Stomach smooth muscle (tissue), 2 donors: ENCODE measurements around the gene UVSSA.
"Not testable (repeated sequence)": the region's sequence is repeated elsewhere in the genome, so short reads cannot be mapped to it uniquely, and the experiment has no call there.

ENCODE experiments used
- H3K27ac ChIP-seq: one replicate; pipeline ENCODE4 v1.7.0; 2013; ENCODE audit warnings: mild to moderate bottlenecking, low read length, inconsistent platforms
- H3K27me3 ChIP-seq, 2 donors: one replicate each; pipeline ENCODE4 v1.7.0; 2013; ENCODE audit warnings: low read length in 2 of 2; ENCODE audit not compliant: insufficient read depth in 2 of 2, control insufficient read depth in 1 of 2
- H3K36me3 ChIP-seq, 2 donors: one replicate each; pipeline ENCODE4 v1.7.0; 2013; ENCODE audit warnings: low read length in 2 of 2; ENCODE audit not compliant: control insufficient read depth in 2 of 2, insufficient read depth in 2 of 2
- H3K4me1 ChIP-seq: one replicate; pipeline ENCODE4 v1.7.0; 2013; ENCODE audit warnings: low read length; ENCODE audit not compliant: control insufficient read depth, insufficient read depth
- H3K4me3 ChIP-seq, 2 donors: one replicate each; pipeline ENCODE4 v1.7.0; 2013; ENCODE audit warnings: low read length in 2 of 2
- H3K9ac ChIP-seq, 2 donors: one replicate each; pipeline ENCODE4 v1.7.0; 2013; ENCODE audit warnings: low read length in 2 of 2, mild to moderate bottlenecking in 1 of 2
- H3K9me3 ChIP-seq, 2 donors: one replicate each; pipeline ENCODE4 v1.7.0; 2013; ENCODE audit warnings: low read length in 2 of 2; ENCODE audit not compliant: control insufficient read depth in 2 of 2
- donor health status: healthy.
- donor health status: Pancreatic carcinoma.

The UVSSA gene

DNA sequence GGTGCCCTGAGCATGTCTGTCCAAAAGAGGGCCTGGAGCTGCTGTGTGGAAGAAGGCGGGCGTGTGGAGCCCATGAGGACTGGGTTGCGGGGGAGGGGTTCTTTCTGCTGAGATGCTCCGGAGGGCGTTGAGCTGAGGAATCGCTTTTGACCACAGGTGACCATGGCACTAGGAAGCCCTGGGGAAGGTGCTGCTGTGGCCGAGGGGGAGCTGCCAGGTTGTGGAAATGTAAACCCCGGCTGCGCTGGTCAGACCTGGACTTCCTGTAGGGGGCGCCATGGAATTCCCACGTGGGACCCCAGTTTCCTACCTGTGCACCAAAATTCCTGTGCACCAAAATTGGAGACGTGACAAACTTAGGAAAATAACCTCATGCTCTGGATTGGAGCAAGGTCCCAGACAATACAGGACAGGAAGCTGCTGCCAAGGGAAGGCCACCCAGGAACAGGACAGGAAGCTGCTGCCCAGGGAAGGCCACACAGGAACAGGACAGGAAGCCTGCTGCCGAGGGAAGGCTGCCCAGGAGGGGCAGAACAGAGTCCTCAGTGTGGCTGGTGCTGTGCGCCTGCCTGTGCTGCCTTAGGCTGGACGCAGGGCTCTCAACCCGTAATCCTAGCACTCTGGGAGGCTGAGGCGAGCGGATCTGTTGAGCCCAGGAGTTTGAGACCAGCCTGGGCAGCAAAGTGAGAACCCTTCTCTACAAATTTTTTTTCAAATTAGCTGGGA lies 28.4 kb upstream of the UVSSA start:
- Histone ChIP-seq H3K36me3 (peaks cover 42 to 47% of the 10 kb centered on the region in 2 donors), H3K4me3 (no peak overlapping the region), H3K4me1 (no peaks in the 10 kb centered on the region), H3K27me3 (no peaks in the 10 kb centered on the region), H3K27ac (no peak overlapping the region), H3K9ac (no peak overlapping the region), H3K9me3 (no peaks in the 10 kb centered on the region)

DNA sequence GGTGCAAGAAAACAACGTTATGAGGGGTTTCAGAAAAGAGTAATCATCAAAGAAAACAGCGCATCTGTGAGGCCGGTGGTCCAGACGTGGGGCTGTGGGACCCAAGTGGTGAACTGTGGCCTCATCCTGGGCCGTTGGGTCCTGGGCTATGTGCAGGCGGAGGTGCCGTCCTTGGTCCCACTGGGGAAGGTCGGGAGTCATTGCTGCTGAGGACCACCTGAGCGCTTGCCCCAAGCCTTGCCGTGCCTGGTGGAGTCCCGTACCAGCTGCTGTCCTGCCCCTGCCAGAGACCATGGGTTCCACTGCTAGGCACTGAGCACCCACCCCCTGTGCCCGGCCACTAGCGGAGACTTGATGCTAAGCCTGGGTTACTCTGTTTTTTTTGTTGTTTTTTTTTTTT lies 25.5 kb upstream of the UVSSA start:
- Histone ChIP-seq H3K27ac (no peak overlapping the region), H3K4me1 (no peaks in the 10 kb centered on the region), H3K4me3 (no peak overlapping the region), H3K9me3 (no peaks in the 10 kb centered on the region), H3K9ac (no peak overlapping the region), H3K36me3 (peaks cover 27 to 33% of the 10 kb centered on the region in 2 donors), H3K27me3 (no peaks in the 10 kb centered on the region)

DNA sequence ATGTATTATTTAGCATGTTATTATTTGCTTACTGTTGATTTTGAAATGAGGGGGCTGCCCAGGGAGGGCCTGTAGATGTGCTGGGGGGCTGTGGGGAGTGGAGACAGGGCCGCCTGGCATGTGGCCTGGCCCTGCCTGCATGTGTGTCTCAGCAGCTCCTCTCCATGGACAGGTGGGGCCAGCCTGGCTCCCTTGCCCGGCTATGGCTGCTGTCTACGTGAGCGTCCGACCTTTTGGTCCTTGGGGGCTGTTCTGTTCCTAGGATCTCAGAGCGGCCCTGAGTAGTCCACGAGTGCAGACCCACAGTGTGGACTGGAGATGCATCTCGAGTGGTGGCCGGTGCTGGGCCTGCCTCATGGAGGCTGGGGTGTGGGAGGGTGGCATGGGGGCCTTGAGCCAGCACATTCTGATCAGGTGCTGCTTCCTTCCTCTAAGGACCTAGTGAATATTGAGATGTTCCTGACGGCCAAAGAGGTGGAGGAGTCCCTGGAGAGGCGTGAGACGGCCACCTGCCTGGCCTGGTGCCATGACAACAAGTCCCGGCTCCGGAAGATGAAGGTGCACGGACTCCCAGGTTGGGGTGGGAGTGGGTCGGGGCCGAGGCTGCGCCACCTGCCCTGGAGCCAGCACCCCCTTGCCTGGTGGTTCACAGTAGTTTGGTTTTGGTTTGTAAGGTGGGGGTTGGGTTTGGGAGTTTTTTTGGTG lies 24.9 kb upstream of the UVSSA start:
- peaks cover 29 to 34% of the 10 kb centered on the region in 2 donors for H3K36me3 ChIP-seq

DNA sequence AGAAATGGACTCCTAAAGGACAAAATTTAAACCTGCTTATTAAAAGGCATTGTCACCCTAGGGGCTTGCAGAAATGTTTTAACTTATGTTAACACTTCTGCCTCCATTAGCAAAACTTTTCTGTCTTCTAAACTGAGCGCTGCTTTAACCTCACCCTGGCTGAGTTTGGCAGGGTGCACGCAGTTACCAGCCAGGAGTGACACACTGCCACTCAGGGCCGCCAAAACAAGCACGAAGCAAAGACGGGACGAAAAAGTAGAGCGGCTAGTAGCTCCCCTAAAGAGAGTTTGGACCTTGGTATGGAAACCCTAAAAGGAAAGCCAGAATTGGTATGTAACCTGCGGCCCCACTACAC lies 23.8 kb upstream of the UVSSA start:
- H3K4me1 ChIP-seq = no peaks in the 10 kb centered on the region
- H3K36me3 ChIP-seq = peaks cover 27 to 33% of the 10 kb centered on the region in 2 donors
- H3K27me3 ChIP-seq = no peaks in the 10 kb centered on the region
- no peaks in the 10 kb centered on the region for H3K9me3 ChIP-seq
- no peak overlapping the region for H3K9ac ChIP-seq
- no peak overlapping the region for H3K4me3 ChIP-seq
- H3K27ac ChIP-seq = no peak overlapping the region

More for the DNA sequence above, 24.9 kb upstream of the UVSSA start:
- H3K4me3 ChIP-seq = no peak overlapping the region
- no peak overlapping the region for H3K9ac ChIP-seq
- no peaks in the 10 kb centered on the region for H3K9me3 ChIP-seq
- H3K4me1 ChIP-seq = no peaks in the 10 kb centered on the region
- H3K27ac ChIP-seq = no peak overlapping the region
- no peaks in the 10 kb centered on the region for H3K27me3 ChIP-seq

DNA sequence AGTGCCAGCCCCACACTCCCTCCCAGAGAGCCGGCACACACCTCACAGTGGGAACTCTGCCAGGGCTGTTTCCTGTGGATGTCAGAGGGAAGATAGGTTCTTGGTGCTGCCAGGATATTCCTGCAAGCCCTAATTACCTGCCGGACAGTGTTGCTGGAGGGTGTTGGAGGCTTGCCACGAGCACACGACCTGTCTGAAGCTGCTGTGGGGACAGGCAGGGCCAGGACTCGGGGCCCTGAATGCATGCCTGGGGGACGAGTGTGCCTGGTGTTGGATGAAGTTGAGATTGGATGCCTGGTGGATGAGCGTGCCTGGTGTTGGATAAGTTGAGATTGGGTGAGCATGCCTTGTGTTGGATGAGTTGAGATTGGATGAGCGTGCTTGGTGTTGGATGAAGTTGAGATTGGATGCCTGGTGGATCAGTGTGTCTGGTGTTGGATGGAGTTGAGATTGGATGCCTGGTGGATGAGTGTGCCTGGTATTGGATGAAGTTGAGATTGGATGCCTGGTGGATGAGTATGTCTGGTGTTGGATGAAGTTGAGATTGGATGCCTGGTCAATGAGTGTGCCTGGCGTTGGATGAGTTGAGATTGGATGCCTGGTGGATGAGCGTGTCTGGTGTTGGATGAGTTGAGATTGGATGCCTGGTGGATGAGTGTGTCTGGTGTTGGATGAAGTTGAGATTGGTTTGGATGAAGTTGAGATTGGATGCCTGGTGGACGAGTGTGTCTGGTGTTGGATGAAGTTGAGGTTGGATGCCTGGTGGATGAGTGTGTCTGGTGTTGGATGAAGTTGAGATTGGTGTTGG lies 23.2 kb upstream of the UVSSA start:
- no peaks in the 10 kb centered on the region for H3K4me1 ChIP-seq
- H3K27me3 ChIP-seq = no peaks in the 10 kb centered on the region
- H3K36me3 ChIP-seq = peaks cover 26 to 37% of the 10 kb centered on the region in 2 donors
- H3K9me3 ChIP-seq = no peaks in the 10 kb centered on the region
- no peak overlapping the region for H3K27ac ChIP-seq
- no peak overlapping the region for H3K4me3 ChIP-seq
- no peak overlapping the region for H3K9ac ChIP-seq

DNA sequence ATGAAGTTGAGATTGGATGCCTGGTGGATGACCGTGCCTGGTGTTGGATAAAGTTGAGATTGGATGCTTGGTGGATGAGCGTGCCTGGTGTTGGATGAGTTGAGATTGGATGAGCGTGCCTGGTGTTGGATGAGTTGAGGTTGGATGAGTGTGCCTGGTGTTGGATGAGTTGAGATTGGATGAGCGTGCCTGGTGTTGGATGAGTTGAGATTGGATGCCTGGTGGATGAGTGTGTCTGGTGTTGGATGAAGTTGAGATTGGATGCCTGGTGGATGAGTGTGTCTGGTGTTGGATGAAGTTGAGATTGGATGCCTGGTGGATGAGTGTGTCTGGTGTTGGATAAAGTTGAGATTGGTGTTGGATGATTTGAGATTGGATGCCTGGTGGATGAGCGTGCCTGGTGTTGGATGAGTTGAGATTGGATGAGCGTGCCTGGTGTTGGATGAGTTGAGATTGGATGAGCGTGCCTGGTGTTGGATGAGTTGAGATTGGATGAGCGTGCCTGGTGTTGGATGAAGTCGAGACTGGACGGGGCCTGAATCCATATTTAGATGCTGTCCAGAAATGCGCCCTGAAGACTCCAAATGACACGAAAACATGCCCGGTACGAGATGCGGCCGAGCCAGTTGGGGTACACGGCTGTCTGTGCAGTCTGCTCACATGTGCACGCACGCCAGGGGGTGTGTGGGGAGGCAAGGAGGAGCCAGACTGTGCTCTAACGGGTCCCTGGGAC lies 22.4 kb upstream of the UVSSA start:
- peaks cover 26 to 40% of the 10 kb centered on the region in 2 donors for H3K36me3 ChIP-seq
- not testable (repeated sequence) for H3K4me1 ChIP-seq, H3K27ac ChIP-seq

DNA sequence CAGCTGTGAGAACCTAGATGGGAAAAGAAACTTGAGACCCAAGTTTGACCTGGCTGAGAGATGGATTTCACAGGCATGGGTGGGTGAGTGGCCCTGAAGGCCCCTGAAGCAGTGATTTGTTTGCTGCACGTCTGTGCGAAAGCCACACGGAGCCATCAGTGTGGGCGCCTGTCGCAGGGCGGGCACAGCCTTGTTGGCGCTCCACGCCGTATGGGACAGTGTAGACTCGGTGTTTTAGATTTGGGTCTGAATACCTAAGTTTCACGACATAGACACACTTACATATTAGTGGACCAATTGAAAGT lies 21.9 kb upstream of the UVSSA start:
- Histone ChIP-seq H3K4me3 (no peak overlapping the region), H3K36me3 (peaks cover 26 to 43% of the 10 kb centered on the region in 2 donors), H3K4me1 (no peaks in the 10 kb centered on the region), H3K9me3 (no peaks in the 10 kb centered on the region), H3K9ac (no peak overlapping the region), H3K27me3 (no peaks in the 10 kb centered on the region), H3K27ac (no peak overlapping the region)

More for the DNA sequence above, 22.4 kb upstream of the UVSSA start:
- not testable (repeated sequence) for H3K27me3 ChIP-seq, H3K9me3 ChIP-seq, H3K4me3 ChIP-seq, H3K9ac ChIP-seq

DNA sequence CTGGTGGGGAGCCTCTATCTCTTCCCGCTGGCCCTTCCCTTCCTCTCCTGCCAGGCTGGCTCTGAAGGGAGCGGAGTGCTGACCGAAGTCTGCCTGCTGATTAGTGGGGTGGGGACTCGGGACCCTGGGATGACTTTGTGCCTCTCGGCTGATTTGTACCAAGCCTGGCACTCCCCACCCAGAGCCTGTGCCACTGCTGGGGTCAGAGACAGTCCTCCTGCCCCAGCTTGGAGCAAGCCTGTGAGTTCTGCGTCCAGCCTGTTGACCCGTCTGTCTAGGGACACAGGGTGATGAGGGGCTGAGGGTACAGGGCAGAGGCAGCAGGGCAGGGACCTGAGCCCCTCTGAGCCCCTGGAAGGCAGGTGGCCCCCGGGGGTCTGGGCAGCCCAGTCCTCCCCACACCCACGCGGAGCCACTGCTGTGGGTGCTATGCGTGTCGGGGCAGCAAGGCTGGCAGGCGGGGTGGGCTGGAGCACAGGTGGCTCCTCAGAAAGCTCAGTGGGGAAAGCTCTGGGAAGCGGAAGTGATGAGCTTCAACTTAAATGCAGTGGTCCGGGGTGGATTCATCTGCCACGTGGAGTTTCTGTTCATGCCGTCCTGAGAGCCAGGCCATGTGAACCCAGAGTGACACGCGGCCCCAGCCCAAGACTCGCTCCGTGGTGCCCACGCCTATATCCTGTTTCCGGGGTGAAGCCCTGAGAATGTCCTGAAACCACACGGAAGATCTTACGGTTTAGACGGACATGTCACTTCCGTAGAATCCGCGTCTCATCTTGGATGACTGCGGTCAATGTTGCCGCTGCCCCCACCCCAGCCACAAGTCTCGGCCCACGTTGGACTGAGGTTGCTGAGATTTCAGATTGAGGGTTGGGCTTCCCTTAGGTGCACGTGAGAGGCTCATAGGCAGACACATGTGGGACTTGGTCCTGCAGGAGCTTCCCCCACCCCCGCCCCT lies 21.1 kb upstream of the UVSSA start:
- Histone ChIP-seq H3K9ac (no peak overlapping the region), H3K27me3 (no peaks in the 10 kb centered on the region), H3K4me3 (no peak overlapping the region), H3K27ac (no peak overlapping the region), H3K36me3 (peaks cover 26 to 43% of the 10 kb centered on the region in 2 donors), H3K4me1 (no peaks in the 10 kb centered on the region), H3K9me3 (no peaks in the 10 kb centered on the region)

DNA sequence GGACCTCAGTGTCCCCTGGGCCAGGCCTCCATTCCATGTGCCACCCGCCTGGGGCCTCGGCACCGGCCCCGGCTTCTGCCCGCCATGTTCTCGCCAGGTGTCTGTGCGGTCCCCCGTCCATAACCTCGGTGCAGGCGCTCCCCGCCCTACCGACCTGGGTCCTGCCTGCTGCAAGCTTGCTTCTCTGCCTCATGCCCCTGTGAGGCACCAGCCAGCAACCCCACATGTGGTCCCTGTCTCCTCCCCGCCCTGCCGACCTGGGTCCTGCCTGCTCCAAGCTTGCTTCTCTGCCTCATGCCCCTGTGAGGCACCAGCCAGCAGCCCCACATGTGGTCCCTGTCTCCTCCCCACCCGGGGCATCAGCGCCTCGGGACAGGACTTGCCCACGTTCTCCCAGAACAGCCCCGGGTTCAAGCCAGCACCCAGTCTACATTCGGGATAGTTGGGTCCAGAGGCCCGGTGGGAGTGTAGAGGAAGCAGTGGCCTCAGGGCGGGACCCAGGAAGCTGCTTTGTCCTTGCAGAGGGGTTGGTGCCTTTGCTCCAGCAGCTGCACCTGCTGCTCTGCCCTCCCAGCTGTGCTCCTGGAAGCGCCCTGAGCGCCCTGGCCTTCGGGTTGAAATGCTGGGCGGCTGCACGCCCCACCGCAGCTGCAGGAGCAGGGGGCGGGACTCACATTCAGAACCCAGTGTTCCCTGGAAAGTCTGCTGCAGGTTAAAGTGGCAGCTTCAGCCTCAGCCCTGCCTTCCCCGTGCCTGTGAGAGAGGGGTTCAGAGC lies 20.1 kb upstream of the UVSSA start:
- no peaks in the 10 kb centered on the region for H3K4me1 ChIP-seq
- no peak overlapping the region for H3K4me3 ChIP-seq
- peaks cover 24 to 43% of the 10 kb centered on the region in 2 donors for H3K36me3 ChIP-seq
- H3K27ac ChIP-seq = no peak overlapping the region
- no peak overlapping the region for H3K9ac ChIP-seq
- no peaks in the 10 kb centered on the region for H3K27me3 ChIP-seq
- H3K9me3 ChIP-seq = no peaks in the 10 kb centered on the region
